Measurements from ENCODE around the gene TMEM217.

- TF ChIP-seq CTCF (IDR thresholded peaks at IDR 0.05) (no peak), POLR2A (IDR thresholded peaks at IDR 0.05) (no peak), POLR2AphosphoS5 (IDR thresholded peaks at IDR 0.05; ENCODE audit: insufficient read depth in 1 of 2, low read depth in 1 of 2) (no peak)
Observed at GRCh38 chr6:37287519-37288157, 29.7 kb upstream of the TMEM217 start.
